Measurements from ENCODE around the gene QARS1. TPM values are rescaled to one million over a fixed set of nuclear protein-coding genes. Genes with fewer than 3 reads are reported as not detected.

QARS1 gene
- total RNA-seq, result 325 and 387 TPM in 2 replicates

- DNase-seq (ENCODE audit: low read depth in 2 of 2), result peak; percentile 91 to 94
These were observed at the start of gene QARS1 for GRCh38 chr3:49104427-49105291. Gene QARS1, minus strand, starts transcription at chr3:49104757. Its CDS starts 24 bp downstream, at chr3:49104733.

GRCh38 chr3:49153349-49153912 lies 48.9 kb upstream of the QARS1 start:
- no peak for DNase-seq (ENCODE audit: low read depth in 2 of 2)

- DNase-seq (ENCODE audit: low read depth in 2 of 2), result no peak
These were observed 47.1 kb upstream of the QARS1 start for GRCh38 chr3:49151610-49152009.

GRCh38 chr3:49148159-49148558 lies 43.6 kb upstream of the QARS1 start:
- DNase-seq (ENCODE audit: low read depth in 2 of 2), result no peak

GRCh38 chr3:49140080-49140479 lies 35.5 kb upstream of the QARS1 start:
- no peak for DNase-seq (ENCODE audit: low read depth in 2 of 2)

- DNase-seq (ENCODE audit: low read depth in 2 of 2), result no peak
These were observed 30.9 kb upstream of the QARS1 start for GRCh38 chr3:49135499-49135898.

- DNase-seq (ENCODE audit: low read depth in 2 of 2), result no peak
These were observed 30.1 kb upstream of the QARS1 start for GRCh38 chr3:49134471-49135265.

GRCh38 chr3:49133226-49133951 lies 28.8 kb upstream of the QARS1 start:
- peak; percentile 92 to 93 for DNase-seq (ENCODE audit: low read depth in 2 of 2)

- DNase-seq (ENCODE audit: low read depth in 2 of 2), result peak; percentile 84 to 90
These were observed 28.1 kb upstream of the QARS1 start, which contains the start of gene LAMB2 for GRCh38 chr3:49132437-49133225. Gene LAMB2, minus strand, starts transcription at chr3:49133050. Its CDS starts 183 bp downstream, at chr3:49132867.

GRCh38 chr3:49132073-49132436 lies 27.5 kb upstream of the QARS1 start:
- no peak for DNase-seq (ENCODE audit: low read depth in 2 of 2)

GRCh38 chr3:49131576-49131975 lies 27.0 kb upstream of the QARS1 start:
- no peak for DNase-seq (ENCODE audit: low read depth in 2 of 2)

GRCh38 chr3:49131040-49131439 lies 26.5 kb upstream of the QARS1 start:
- DNase-seq (ENCODE audit: low read depth in 2 of 2), result no peak

GRCh38 chr3:49124991-49125670 lies 20.6 kb upstream of the QARS1 start:
- DNase-seq (ENCODE audit: low read depth in 2 of 2), result peak in 1 of 2 donors; percentile 24

- no peak for DNase-seq (ENCODE audit: low read depth in 2 of 2)
These were observed 19.6 kb upstream of the QARS1 start for GRCh38 chr3:49124203-49124602.

GRCh38 chr3:49123687-49124086 lies 19.1 kb upstream of the QARS1 start:
- DNase-seq (ENCODE audit: low read depth in 2 of 2), result no peak

GRCh38 chr3:49122886-49123545 lies 18.5 kb upstream of the QARS1 start:
- DNase-seq (ENCODE audit: low read depth in 2 of 2), result no peak

- no peak for DNase-seq (ENCODE audit: low read depth in 2 of 2)
These were observed 17.9 kb upstream of the QARS1 start for GRCh38 chr3:49122451-49122850.

- no peak for DNase-seq (ENCODE audit: low read depth in 2 of 2)
These were observed 17.5 kb upstream of the QARS1 start for GRCh38 chr3:49122022-49122421.

- no peak for DNase-seq (ENCODE audit: low read depth in 2 of 2)
These were observed 16.7 kb upstream of the QARS1 start for GRCh38 chr3:49121132-49121736.

Measured in lung microvascular endothelial cell (primary cell).